ENCODE data around the gene ZNF80.

DNA sequence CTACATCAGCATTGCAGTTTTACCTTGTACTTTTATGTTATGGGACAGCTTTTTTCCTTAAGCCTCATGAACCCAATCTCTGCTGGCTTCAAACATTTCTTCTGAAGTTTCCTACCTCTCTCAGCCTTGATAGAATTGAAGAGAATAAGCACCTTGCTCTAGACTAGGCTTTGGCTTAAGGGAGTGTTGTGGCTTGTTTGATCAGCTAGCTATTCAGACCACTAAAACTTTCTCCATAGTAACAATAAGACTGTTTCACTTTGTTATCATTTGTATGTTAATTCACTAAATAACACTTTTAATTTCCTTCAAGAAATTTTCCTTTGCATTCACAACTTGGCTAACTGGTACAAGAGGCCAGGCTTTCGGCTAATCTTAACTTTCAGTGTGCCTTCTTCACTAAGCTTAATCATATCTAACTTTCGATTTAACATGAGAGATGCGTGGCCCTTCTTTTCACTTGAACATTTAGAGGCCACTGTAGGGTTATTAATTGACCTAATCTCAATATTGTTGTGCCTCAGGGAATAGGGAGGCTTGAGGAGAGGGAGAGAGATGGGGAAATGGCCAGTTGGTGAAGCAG is 48.4 kb upstream of the ZNF80 start:
- TF ChIP-seq, protein P1, sequence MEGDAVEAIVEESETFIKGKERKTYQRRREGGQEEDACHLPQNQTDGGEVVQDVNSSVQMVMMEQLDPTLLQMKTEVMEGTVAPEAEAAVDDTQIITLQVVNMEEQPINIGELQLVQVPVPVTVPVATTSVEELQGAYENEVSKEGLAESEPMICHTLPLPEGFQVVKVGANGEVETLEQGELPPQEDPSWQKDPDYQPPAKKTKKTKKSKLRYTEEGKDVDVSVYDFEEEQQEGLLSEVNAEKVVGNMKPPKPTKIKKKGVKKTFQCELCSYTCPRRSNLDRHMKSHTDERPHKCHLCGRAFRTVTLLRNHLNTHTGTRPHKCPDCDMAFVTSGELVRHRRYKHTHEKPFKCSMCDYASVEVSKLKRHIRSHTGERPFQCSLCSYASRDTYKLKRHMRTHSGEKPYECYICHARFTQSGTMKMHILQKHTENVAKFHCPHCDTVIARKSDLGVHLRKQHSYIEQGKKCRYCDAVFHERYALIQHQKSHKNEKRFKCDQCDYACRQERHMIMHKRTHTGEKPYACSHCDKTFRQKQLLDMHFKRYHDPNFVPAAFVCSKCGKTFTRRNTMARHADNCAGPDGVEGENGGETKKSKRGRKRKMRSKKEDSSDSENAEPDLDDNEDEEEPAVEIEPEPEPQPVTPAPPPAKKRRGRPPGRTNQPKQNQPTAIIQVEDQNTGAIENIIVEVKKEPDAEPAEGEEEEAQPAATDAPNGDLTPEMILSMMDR (IDR thresholded peaks at IDR 0.05), result no peak
- no peak for TF ChIP-seq POLR2A (IDR thresholded peaks at IDR 0.05)

Data from lower leg skin (tissue), 3 donors.